SK-N-SH treated with all-trans-retinoic acid at 6 μM for 48 hours (cell line): ENCODE data around the gene AP1B1.

Experiments
- CREB5 ChIP-seq: fragments of 250-450 bp; sonication (Bioruptor Pico); IDR thresholded peaks from 2 replicates; pipeline ENCODE4 v1.5.1; 2020; ENCODE audit warnings: low read depth, mild to moderate bottlenecking, moderate library complexity
- ESRRG ChIP-seq: fragments of 250-450 bp; sonication (Bioruptor Pico); IDR thresholded peaks from 2 replicates; pipeline ENCODE4 v1.6.1; 2021; ENCODE audit warnings: mild to moderate bottlenecking
- ISL1 ChIP-seq: fragments of 250-450 bp; sonication (Bioruptor Pico); IDR thresholded peaks from 2 replicates; pipeline ENCODE4 v2.1.2; 2022; ENCODE audit warnings: mild to moderate bottlenecking, moderate library complexity
- PPARA ChIP-seq: fragments of 250-450 bp; sonication (Bioruptor Pico); IDR thresholded peaks from 2 replicates; pipeline ENCODE4 v1.5.0; 2020; ENCODE audit warnings: mild to moderate bottlenecking, borderline replicate concordance
- TCF4 ChIP-seq: fragments of 250-450 bp; sonication (Bioruptor Pico); IDR thresholded peaks from 2 replicates; pipeline ENCODE4 v1.8.0; 2021; ENCODE audit warnings: mild to moderate bottlenecking, moderate library complexity, borderline replicate concordance
- ZFP30 ChIP-seq: fragments of 450-650 bp; formaldehyde crosslinking; IDR thresholded peaks from 2 replicates; pipeline ENCODE4 v1.5.0; 2022; ENCODE audit warnings: mild to moderate bottlenecking, moderate library complexity
- ZNF565 ChIP-seq: fragments of 450-650 bp; formaldehyde crosslinking; conservative IDR thresholded peaks from 2 replicates; pipeline ENCODE4 v1.5.0; 2020; ENCODE audit warnings: low read depth, mild to moderate bottlenecking, moderate library complexity
- ZNF70 ChIP-seq: fragments of 450-650 bp; formaldehyde crosslinking; IDR thresholded peaks from 2 replicates; pipeline ENCODE4 v1.5.0; 2020; ENCODE audit warnings: mild to moderate bottlenecking, moderate library complexity
- TF ChIP-seq, protein P1 (sequence below): fragments of 250-450 bp; sonication (Bioruptor Pico); IDR thresholded peaks from 2 replicates; pipeline ENCODE4 v1.5.0; 2020; ENCODE audit warnings: mild to moderate bottlenecking, moderate library complexity

DNA sequence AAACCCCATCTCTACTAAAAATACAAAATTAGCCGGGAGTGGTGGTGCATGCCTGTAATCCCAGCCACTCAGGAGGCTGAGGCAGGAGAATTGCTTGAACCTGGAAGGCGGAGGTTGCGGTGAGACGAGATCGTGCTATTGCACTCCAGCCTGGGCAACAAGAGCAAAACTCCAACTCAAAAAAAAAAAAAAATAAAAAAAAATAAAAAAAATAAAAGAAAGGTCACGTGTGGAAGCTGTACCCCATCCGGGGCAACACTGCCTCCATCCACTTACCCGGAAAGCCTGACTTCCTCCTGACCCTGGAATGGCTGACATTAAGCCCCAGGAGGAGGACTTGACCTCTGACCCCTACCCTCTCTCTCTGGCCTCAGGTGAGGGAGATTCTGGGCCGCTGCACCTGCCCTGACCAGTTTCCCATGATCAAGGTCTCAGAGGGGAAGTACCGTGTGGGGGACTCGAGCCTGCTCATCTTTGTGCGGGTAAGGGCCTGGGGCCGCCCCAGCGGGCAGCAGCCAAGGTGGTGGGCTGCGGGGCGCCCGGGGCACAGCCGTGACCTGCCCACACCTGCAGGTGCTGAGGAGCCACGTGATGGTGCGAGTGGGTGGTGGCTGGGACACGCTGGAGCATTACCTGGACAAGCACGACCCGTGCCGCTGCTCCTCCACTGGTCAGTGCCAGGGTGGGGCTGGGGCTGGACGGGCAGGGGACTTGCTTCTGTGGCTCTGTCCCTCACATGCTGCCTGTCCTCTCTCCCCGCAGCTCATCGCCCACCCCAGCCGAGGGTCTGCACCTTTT, 78.1 kb downstream of the AP1B1 start:
- TF ChIP-seq ZFP30 (no peak), CREB5 (CRISPR knock-in tag) (no peak), ISL1 (no peak), TCF4 (CRISPR knock-in tag) (no peak), ESRRG (CRISPR knock-in tag) (no peak), PPARA (no peak), ZNF70 (CRISPR knock-in tag) (no peak), ZNF565 (CRISPR knock-in tag) (no peak)
- TF ChIP-seq, protein P1, sequence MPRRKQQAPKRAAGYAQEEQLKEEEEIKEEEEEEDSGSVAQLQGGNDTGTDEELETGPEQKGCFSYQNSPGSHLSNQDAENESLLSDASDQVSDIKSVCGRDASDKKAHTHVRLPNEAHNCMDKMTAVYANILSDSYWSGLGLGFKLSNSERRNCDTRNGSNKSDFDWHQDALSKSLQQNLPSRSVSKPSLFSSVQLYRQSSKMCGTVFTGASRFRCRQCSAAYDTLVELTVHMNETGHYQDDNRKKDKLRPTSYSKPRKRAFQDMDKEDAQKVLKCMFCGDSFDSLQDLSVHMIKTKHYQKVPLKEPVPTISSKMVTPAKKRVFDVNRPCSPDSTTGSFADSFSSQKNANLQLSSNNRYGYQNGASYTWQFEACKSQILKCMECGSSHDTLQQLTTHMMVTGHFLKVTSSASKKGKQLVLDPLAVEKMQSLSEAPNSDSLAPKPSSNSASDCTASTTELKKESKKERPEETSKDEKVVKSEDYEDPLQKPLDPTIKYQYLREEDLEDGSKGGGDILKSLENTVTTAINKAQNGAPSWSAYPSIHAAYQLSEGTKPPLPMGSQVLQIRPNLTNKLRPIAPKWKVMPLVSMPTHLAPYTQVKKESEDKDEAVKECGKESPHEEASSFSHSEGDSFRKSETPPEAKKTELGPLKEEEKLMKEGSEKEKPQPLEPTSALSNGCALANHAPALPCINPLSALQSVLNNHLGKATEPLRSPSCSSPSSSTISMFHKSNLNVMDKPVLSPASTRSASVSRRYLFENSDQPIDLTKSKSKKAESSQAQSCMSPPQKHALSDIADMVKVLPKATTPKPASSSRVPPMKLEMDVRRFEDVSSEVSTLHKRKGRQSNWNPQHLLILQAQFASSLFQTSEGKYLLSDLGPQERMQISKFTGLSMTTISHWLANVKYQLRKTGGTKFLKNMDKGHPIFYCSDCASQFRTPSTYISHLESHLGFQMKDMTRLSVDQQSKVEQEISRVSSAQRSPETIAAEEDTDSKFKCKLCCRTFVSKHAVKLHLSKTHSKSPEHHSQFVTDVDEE (CRISPR knock-in tag) = no peak
